HepG2 (cell line): Measurements from ENCODE around the gene CKLF. TPM values are rescaled to one million over a fixed set of nuclear protein-coding genes. Genes with fewer than 3 reads are reported as not detected.
A peak's percentile ranks its signal among the peaks of the same experiment; 100 is the strongest.

Source experiments
- KDM1A ChIP-seq: IDR thresholded peaks from 2 replicates; pipeline ENCODE4 v1.6.1; 2016; ENCODE audit warnings: missing compliant biosample characterization
- ZMYM4 ChIP-seq: sonication (generic); formaldehyde crosslinking; IDR thresholded peaks from 2 replicates; pipeline ENCODE4 v1.8.1; 2023; ENCODE audit warnings: mild to moderate bottlenecking, missing genetic modification reagents
- ZNF780A ChIP-seq: sonication (generic); formaldehyde crosslinking; IDR thresholded peaks from 2 replicates; pipeline ENCODE4 v1.8.0; 2022; ENCODE audit warnings: mild to moderate bottlenecking, missing genetic modification reagents, moderate library complexity
- ZNF883 ChIP-seq: sonication (generic); formaldehyde crosslinking; IDR thresholded peaks from 2 replicates; pipeline ENCODE4 v1.5.1; 2020; ENCODE audit warnings: mild to moderate bottlenecking, missing genetic modification reagents; ENCODE audit errors: not compliant biosample characterization
- polyA plus RNA-seq, 8 experiments: library from polyadenylated mRNA; depleted of rRNA in 3 of 8; stranded (reverse) in 7 of 8; unstranded in 1 of 8; fragments of >200 nt; fragmentation: Illumina TruSeq in 4 of 8; extraction: Trizol in 4 of 8; gene quantifications; 2 replicates each; pipeline versions ENCODE4 v1.2.1 to v1.2.3, GENCODE V29; 2011 to 2016; ENCODE audit warnings: low read depth in 4 of 8, missing spikeins in 1 of 8, mixed read lengths in 1 of 8; ENCODE audit not compliant: insufficient read depth in 1 of 8
- total RNA-seq, 5 experiments: library from RNA; depleted of rRNA; stranded (reverse); fragments of >200 nt; fragmentation: Illumina TruSeq; extraction: Trizol; gene quantifications; 2 replicates each; pipeline ENCODE4 v1.2.3, GENCODE V29; 2016; ENCODE audit warnings: low read depth in 1 of 5
- TF ChIP-seq, protein P1 (sequence below): sonication (generic); formaldehyde crosslinking; IDR thresholded peaks from 2 replicates; pipeline ENCODE4 v1.4.0; 2020; ENCODE audit warnings: mild to moderate bottlenecking, low read depth, missing genetic modification reagents
- TF ChIP-seq, protein P2 (sequence below): sonication (generic); formaldehyde crosslinking; IDR thresholded peaks from 2 replicates; pipeline ENCODE4 v1.5.1; 2020; ENCODE audit warnings: mild to moderate bottlenecking, moderate library complexity, missing genetic modification reagents
- TF ChIP-seq, protein P3 (sequence below): sonication (generic); formaldehyde crosslinking; IDR thresholded peaks from 2 replicates; pipeline ENCODE4 v1.4.0; 2020; ENCODE audit warnings: missing genetic modification reagents, mild to moderate bottlenecking, borderline replicate concordance

The CKLF gene
- total and polyA plus RNA-seq, 2 of the 13 experiments (the other 11 are each of a cell fraction or from before 2014, with no cell fraction given): 120 to 167 TPM

DNA sequence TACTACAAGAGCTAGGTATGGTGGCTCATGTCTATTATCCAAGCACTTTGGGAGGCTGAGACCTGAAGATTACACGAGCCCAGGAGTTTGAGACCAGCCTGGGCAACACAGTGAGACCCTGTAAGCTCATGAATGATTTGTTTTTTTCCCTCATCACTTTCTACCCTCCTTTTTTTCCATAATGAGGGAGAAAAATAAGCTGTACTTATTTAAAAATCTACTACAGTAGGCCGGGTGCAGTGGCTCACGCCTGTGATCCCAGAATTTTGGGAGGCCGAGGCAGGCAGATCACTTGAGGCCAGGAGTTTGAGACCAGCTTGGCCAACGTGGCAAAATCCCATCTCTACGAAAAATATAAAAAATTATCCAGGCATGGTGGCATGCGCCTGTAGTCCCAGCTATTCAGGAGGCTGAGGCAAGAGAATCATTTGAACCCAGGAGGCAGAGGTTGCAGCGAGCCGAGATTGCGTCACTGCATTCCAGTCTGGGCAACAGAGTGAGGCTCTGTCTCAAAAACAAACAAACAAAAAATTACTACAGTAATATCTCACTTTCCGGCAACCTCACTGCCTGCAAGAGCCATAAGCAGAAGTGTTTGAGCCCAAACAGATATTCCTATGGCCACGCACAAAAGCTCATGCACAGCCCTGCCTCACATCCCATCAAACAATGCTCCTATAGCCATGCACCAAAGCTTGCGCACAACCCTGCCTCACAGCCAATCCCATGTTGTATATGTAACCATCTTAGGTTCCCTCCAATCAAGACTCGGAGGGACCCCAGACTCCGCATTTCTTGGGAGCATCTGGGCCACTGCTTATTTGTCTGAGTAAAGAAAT lies 39.9 kb upstream of the CKLF start (continued):
- TF ChIP-seq, protein P1, sequence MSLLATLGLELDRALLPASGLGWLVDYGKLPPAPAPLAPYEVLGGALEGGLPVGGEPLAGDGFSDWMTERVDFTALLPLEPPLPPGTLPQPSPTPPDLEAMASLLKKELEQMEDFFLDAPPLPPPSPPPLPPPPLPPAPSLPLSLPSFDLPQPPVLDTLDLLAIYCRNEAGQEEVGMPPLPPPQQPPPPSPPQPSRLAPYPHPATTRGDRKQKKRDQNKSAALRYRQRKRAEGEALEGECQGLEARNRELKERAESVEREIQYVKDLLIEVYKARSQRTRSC (CRISPR knock-in tag): no peak
- TF ChIP-seq KDM1A (CRISPR knock-in tag): peak; percentile 90
- peak; percentile 16 for TF ChIP-seq ZNF883 (CRISPR knock-in tag)
- TF ChIP-seq, protein P2, sequence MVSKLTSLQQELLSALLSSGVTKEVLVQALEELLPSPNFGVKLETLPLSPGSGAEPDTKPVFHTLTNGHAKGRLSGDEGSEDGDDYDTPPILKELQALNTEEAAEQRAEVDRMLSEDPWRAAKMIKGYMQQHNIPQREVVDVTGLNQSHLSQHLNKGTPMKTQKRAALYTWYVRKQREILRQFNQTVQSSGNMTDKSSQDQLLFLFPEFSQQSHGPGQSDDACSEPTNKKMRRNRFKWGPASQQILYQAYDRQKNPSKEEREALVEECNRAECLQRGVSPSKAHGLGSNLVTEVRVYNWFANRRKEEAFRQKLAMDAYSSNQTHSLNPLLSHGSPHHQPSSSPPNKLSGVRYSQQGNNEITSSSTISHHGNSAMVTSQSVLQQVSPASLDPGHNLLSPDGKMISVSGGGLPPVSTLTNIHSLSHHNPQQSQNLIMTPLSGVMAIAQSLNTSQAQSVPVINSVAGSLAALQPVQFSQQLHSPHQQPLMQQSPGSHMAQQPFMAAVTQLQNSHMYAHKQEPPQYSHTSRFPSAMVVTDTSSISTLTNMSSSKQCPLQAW (CRISPR knock-in tag): peak; percentile 18; the same call in 1 of the 2 replicates
- TF ChIP-seq ZMYM4: no peak
- TF ChIP-seq, protein P3, sequence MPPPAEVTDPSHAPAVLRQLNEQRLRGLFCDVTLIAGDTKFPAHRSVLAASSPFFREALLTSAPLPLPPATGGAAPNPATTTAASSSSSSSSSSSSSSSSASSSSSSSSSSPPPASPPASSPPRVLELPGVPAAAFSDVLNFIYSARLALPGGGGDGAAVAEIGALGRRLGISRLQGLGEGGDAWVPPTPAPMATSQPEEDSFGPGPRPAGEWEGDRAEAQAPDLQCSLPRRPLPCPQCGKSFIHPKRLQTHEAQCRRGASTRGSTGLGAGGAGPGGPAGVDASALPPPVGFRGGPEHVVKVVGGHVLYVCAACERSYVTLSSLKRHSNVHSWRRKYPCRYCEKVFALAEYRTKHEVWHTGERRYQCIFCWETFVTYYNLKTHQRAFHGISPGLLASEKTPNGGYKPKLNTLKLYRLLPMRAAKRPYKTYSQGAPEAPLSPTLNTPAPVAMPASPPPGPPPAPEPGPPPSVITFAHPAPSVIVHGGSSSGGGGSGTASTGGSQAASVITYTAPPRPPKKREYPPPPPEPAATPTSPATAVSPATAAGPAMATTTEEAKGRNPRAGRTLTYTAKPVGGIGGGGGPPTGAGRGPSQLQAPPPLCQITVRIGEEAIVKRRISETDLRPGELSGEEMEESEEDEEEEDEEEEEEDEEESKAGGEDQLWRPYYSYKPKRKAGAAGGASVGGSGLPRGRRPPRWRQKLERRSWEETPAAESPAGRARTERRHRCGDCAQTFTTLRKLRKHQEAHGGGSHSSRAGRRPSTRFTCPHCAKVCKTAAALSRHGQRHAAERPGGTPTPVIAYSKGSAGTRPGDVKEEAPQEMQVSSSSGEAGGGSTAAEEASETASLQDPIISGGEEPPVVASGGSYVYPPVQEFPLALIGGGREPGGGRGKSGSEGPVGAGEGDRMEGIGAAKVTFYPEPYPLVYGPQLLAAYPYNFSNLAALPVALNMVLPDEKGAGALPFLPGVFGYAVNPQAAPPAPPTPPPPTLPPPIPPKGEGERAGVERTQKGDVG (CRISPR knock-in tag): peak; percentile 78; the same call in 1 of the 2 replicates
- TF ChIP-seq ZNF780A: no peak
